GM13976 (cell line): ENCODE results near the gene FUNDC2.

Experiments used
- DNase-seq: peaks from one replicate; pipeline ENCODE4 v3.0.0; 2012; ENCODE audit warnings: low spot score
- CTCF ChIP-seq: IDR thresholded peaks from 2 replicates; pipeline ENCODE4 v1.5.1; 2012; ENCODE audit warnings: borderline replicate concordance, mild to moderate bottlenecking; ENCODE audit not compliant: insufficient read depth; ENCODE audit errors: extremely low read depth, missing control alignments, control extremely low read depth
- in situ Hi-C: fragments of 300-500 bp; cut with MboI; formaldehyde crosslinking; loops from one replicate; pipeline ENCODE4 v1.12.0; 2022; ENCODE audit warnings: low sequenced_read_pairs, mixed read lengths, inconsistent platforms; ENCODE audit not compliant: unreplicated experiment

The FUNDC2 gene

GRCh38 chrX:155069414-155069813, 42.8 kb downstream of the FUNDC2 start:
- in situ Hi-C loops: no loop called here
- DNase-seq: no peak

GRCh38 chrX:155070038-155070437, 43.4 kb downstream of the FUNDC2 start:
- in situ Hi-C loops: no loop called here
- no peak for DNase-seq
- no peak for TF ChIP-seq CTCF

More at GRCh38 chrX:155069414-155069813, 42.8 kb downstream of the FUNDC2 start:
- TF ChIP-seq CTCF: no peak

GRCh38 chrX:155070663-155070974, 44.0 kb downstream of the FUNDC2 start:
- DNase-seq: no peak
- in situ Hi-C loops: no loop called here
- no peak for TF ChIP-seq CTCF

GRCh38 chrX:155070975-155071693, 44.5 kb downstream of the FUNDC2 start, which contains the start of the genes BRCC3, CMC4 and MTCP1:
Gene BRCC3 (plus strand): TSS chrX:155071508. CDS start chrX:155071528, 20 bp downstream.
Gene CMC4 (minus strand): TSS chrX:155071136. CDS start chrX:155064023, 7,113 bp downstream.
Gene MTCP1 (minus strand): TSS chrX:155071136. CDS start chrX:155066010, 5,126 bp downstream.
- in situ Hi-C loops: no loop called here
- no peak for TF ChIP-seq CTCF
- peak; percentile 88 for DNase-seq

- in situ Hi-C loops: no loop called here
- no peak for TF ChIP-seq CTCF
- DNase-seq: no peak
Observed at GRCh38 chrX:155071694-155072280, 45.1 kb downstream of the FUNDC2 start.

DNA sequence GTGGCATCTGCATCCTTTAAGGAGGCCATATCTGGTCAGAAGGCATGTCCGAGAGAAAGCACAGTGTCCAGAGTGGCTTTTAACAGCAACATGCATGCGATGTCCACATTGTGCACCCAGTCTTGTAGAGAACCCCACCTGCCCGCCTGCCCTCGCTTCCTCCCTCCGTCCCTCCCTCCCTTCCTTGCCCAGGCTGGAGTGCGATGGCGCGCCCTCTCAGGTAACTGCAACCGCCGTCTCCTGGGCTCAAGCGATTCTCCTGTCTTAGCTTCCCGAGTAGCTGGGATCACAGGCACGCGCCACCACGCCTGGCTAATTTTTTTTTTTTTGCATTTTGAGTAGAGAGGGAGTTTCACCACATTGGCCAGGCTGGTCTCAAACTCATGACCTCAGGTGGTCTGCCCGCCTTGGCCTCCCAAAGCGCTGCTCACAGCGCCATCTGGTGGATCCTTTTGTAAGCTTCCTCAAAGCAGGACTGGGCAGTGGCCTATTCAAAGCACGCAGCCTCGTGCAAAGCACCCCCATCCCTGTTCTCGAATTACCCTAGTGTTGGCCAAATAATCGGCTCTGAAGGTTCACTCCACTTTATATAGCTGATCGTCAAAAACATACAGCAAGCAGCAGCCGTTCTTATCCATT, 59.7 kb downstream of the FUNDC2 start:
- DNase-seq: peak; percentile 33
- peak; percentile 16 for TF ChIP-seq CTCF
- in situ Hi-C loops: no loop called here
